GM12865 (cell line): ENCODE measurements around the gene HIBADH.
"Not testable (repeated sequence)": the region's sequence is repeated elsewhere in the genome, so short reads cannot be mapped to it uniquely, and the experiment has no call there.

Experiments used
- DNase-seq: peaks from one replicate; pipeline ENCODE4 v3.0.0; 2010; ENCODE audit warnings: low read depth
- H3K4me3 ChIP-seq: 2 replicates; pipeline ENCODE4 v1.5.1; 2011; ENCODE audit warnings: mild to moderate bottlenecking, low read depth, low read length, control low read depth
- CTCF ChIP-seq: IDR thresholded peaks from 2 replicates; pipeline ENCODE4 v1.5.1; 2011; ENCODE audit warnings: low read length, control low read depth, low read depth, inconsistent platforms; ENCODE audit not compliant: insufficient read depth; ENCODE audit errors: missing control alignments

HIBADH gene

GRCh38 chr7:27590416-27590815 lies 72.3 kb downstream of the HIBADH start:
- no peak overlapping the region for H3K4me3 ChIP-seq
- TF ChIP-seq CTCF, result no peak
- DNase-seq, result no peak

- no peak for DNase-seq
- no peak overlapping the region for H3K4me3 ChIP-seq
- no peak for TF ChIP-seq CTCF
Measured at GRCh38 chr7:27587429-27587828, 75.3 kb downstream of the HIBADH start.

- TF ChIP-seq CTCF, result no peak
- peak; percentile 63 for DNase-seq
- no peak overlapping the region; the same call in 1 of the 2 replicates for H3K4me3 ChIP-seq
Measured at GRCh38 chr7:27586825-27587224, 75.9 kb downstream of the HIBADH start.

- TF ChIP-seq CTCF, result no peak
- no peak for DNase-seq
- H3K4me3 ChIP-seq, result no peak overlapping the region
Measured at GRCh38 chr7:27585781-27586447, 76.8 kb downstream of the HIBADH start.

- no peak for TF ChIP-seq CTCF
- H3K4me3 ChIP-seq, result no peak overlapping the region
- DNase-seq, result no peak
Measured at GRCh38 chr7:27581906-27582305, 80.8 kb downstream of the HIBADH start.

GRCh38 chr7:27581119-27581518 lies 81.6 kb downstream of the HIBADH start:
- DNase-seq, result no peak
- H3K4me3 ChIP-seq, result no peak overlapping the region
- no peak for TF ChIP-seq CTCF

- no peak overlapping the region for H3K4me3 ChIP-seq
- TF ChIP-seq CTCF, result no peak
- no peak for DNase-seq
Measured at GRCh38 chr7:27579565-27579964, 83.1 kb downstream of the HIBADH start.

- not testable (repeated sequence) for DNase-seq, H3K4me3 ChIP-seq
Measured at GRCh38 chr7:27578169-27578568, 84.5 kb downstream of the HIBADH start.
